Measurements from ENCODE around the gene MB21D2. TPM values are rescaled to one million over a fixed set of nuclear protein-coding genes. Genes with fewer than 3 reads are reported as not detected.

Gene MB21D2
- total RNA-seq, 1 donor from 2014 or later: 8.9 TPM

DNA sequence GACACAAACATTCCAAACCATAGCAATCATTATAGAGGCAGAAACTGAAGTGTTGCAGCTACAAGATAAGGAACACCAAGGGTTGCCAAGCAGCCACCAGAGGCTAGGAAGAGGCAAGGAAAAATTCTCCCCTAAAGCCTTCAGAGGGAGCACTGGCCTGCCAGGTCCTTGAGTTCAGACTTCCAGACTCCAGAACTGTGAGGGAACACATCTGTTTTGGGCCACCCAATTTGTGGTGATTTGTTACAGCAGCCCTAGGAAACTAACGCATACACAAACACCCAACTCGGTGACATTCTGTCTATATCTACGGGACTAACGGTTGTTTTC is 54.6 kb downstream of the MB21D2 start:
- Mint-ChIP-seq H3K27ac (ENCODE audit: unreplicated experiment) (no peak overlapping the region), H3K36me3 (ENCODE audit: low read depth) (no peaks in the 10 kb centered on the region)

DNA sequence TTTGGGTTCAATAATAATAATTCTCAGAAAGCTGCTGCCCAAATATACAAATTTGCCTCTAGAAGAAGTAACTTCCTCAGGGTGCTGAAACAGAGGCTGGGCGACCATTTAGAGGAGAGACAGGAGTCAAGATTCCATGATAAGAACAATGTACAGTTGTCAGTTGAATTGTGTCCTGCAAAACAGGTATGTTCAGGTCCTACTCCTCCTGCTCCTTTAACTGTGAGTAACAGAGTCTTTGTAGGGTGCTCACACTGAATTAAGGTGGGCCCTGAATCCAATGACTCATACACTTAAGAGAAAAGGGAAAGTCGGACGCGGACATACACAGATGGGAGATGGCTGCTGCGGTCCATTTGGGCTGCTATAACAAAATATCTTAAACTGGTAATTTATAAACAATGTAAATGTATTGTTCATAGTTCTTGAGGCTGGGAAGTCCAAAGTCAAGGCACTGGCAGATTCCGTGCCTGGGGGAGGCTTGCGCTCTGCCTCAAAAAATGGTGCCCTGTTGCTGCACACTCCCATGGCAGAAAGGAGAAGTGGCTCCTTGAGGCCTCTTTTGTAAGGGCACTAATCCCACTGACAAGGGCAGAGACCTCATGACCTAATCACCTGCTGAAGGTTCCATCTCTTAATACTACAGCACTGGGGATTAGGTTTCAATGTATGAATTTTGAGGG is 55.1 kb downstream of the MB21D2 start:
- TF ChIP-seq, protein P1, sequence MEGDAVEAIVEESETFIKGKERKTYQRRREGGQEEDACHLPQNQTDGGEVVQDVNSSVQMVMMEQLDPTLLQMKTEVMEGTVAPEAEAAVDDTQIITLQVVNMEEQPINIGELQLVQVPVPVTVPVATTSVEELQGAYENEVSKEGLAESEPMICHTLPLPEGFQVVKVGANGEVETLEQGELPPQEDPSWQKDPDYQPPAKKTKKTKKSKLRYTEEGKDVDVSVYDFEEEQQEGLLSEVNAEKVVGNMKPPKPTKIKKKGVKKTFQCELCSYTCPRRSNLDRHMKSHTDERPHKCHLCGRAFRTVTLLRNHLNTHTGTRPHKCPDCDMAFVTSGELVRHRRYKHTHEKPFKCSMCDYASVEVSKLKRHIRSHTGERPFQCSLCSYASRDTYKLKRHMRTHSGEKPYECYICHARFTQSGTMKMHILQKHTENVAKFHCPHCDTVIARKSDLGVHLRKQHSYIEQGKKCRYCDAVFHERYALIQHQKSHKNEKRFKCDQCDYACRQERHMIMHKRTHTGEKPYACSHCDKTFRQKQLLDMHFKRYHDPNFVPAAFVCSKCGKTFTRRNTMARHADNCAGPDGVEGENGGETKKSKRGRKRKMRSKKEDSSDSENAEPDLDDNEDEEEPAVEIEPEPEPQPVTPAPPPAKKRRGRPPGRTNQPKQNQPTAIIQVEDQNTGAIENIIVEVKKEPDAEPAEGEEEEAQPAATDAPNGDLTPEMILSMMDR (IDR thresholded peaks at IDR 0.05): no peak
- H3K27ac Mint-ChIP-seq (ENCODE audit: unreplicated experiment): no peak overlapping the region
- H3K36me3 Mint-ChIP-seq (ENCODE audit: low read depth): no peaks in the 10 kb centered on the region
- no peaks in the 10 kb centered on the region for H3K9me3 Mint-ChIP-seq (ENCODE audit: low read depth)
- no peak for DNase-seq (ENCODE audit: low spot score)
- H3K4me1 Mint-ChIP-seq (ENCODE audit: low read depth): peaks cover 38% of the 10 kb centered on the region
- no peaks in the 10 kb centered on the region for H3K27me3 Mint-ChIP-seq (ENCODE audit: low read depth)
- H3K4me3 Mint-ChIP-seq (ENCODE audit: unreplicated experiment): no peak overlapping the region

More for the DNA sequence above, 54.6 kb downstream of the MB21D2 start:
- TF ChIP-seq, protein P1 (IDR thresholded peaks at IDR 0.05): no peak
- Mint-ChIP-seq H3K27me3 (ENCODE audit: low read depth) (no peaks in the 10 kb centered on the region), H3K4me3 (ENCODE audit: unreplicated experiment) (no peak overlapping the region), H3K9me3 (ENCODE audit: low read depth) (no peaks in the 10 kb centered on the region), H3K4me1 (ENCODE audit: low read depth) (peaks cover 43% of the 10 kb centered on the region)
- DNase-seq (ENCODE audit: low spot score): no peak

DNA sequence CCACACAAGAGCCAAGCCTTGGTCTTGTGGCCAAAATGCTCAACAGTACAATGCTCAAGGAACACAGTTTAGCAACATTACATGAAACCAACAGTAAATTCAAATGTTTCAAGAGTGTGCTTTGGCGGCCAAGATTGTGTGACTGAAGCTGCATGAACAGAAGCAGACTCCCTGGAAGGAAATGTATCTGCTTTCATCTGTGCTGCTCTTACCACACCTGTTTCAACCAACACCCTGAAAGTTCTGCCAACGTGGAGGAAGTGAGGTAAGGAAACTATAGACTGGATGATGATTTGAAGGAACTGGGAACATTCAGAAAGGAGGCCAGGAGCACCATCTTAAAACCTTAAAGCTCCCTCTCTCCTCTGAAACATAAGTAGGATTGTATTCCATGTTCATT is 55.7 kb downstream of the MB21D2 start:
- Mint-ChIP-seq H3K27me3 (ENCODE audit: low read depth) (no peaks in the 10 kb centered on the region), H3K36me3 (ENCODE audit: low read depth) (no peaks in the 10 kb centered on the region), H3K9me3 (ENCODE audit: low read depth) (no peaks in the 10 kb centered on the region), H3K4me1 (ENCODE audit: low read depth) (peaks cover 32% of the 10 kb centered on the region), H3K4me3 (ENCODE audit: unreplicated experiment) (no peak overlapping the region), H3K27ac (ENCODE audit: unreplicated experiment) (no peak overlapping the region)
- DNase-seq (ENCODE audit: low spot score): no peak
- TF ChIP-seq, protein P1 (IDR thresholded peaks at IDR 0.05): no peak

DNA sequence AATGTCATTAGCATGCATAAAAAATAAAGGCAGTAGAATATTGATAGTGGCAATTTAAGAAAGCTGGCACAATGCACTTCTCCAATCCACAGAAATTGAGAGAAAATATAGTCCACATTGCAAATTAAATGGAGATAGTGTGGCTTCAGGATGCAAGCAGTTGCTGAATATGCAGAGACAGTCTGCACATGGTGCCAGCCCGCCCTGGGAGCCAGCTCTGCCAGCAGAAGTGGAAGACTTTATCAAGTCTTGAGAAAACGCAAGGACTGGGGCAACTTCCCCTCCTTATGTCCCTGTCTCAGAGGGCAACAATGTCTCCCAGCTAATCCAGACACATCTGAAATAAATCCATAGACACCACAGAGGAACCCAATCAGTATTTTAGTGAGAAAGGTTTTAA is 57.2 kb downstream of the MB21D2 start:
- Mint-ChIP-seq H3K36me3 (ENCODE audit: low read depth) (no peaks in the 10 kb centered on the region), H3K27ac (ENCODE audit: unreplicated experiment) (no peak overlapping the region), H3K9me3 (ENCODE audit: low read depth) (no peaks in the 10 kb centered on the region), H3K4me3 (ENCODE audit: unreplicated experiment) (no peak overlapping the region), H3K4me1 (ENCODE audit: low read depth) (peaks cover 26% of the 10 kb centered on the region), H3K27me3 (ENCODE audit: low read depth) (no peaks in the 10 kb centered on the region)
- TF ChIP-seq, protein P1 (IDR thresholded peaks at IDR 0.05): no peak
- no peak for DNase-seq (ENCODE audit: low spot score)

DNA sequence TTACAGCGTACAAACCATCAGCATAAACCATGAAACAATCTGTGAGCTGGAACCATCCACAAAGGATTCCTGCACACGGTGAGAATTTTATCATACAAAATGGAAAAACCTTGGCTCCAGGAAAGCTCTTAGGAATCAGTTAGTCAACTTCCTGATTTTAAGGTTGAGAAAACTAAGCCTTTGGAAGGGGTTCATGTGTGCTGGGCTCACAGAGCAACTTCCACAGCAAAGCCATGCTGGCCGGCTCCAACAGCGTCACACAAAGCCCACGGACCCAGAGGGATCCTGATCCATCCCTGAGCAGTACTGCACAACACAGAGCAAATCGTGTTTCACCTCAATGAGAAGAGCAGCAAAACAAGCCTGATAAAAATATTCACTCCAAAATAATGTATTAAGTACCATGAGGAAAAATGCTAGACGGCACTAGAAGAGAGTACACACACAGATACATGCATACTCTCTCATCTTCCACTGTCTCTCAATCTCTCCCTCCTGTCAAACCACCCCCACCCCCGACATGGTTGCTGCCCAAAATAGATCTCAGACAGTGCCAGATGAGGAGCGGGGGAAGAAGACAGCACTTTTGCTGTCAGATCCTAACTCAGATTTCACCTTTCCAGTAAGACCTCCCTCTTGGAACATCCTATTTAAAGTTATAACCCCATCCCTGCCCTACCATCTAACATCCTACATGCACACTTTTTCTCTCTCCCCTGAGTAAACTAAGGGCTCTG is 58.6 kb downstream of the MB21D2 start:
- TF ChIP-seq, protein P1 (IDR thresholded peaks at IDR 0.05): no peak
- H3K9me3 Mint-ChIP-seq (ENCODE audit: low read depth): peaks cover under 1% of the 10 kb centered on the region
- no peak for DNase-seq (ENCODE audit: low spot score)
- no peaks in the 10 kb centered on the region for H3K36me3 Mint-ChIP-seq (ENCODE audit: low read depth)
- H3K4me1 Mint-ChIP-seq (ENCODE audit: low read depth): peaks cover 15% of the 10 kb centered on the region
- H3K27ac Mint-ChIP-seq (ENCODE audit: unreplicated experiment): no peak overlapping the region
- H3K27me3 Mint-ChIP-seq (ENCODE audit: low read depth): no peaks in the 10 kb centered on the region
- no peak overlapping the region for H3K4me3 Mint-ChIP-seq (ENCODE audit: unreplicated experiment)

All from chondrocyte (in vitro differentiated cells).